GOT3 (cell line): ENCODE data around the gene CALML5.

ENCODE experiments used
- DNase-seq: peaks from one replicate; lab custom pipeline; 2025; ENCODE audit warnings: mixed read lengths; lab: John Stamatoyannopoulos, UW

CALML5 gene

GRCh38 chr10:5515948-5516761 lies 16.8 kb upstream of the CALML5 start:
- DNase-seq: no peak

- DNase-seq: no peak
Measured at GRCh38 chr10:5514226-5514850, 15.0 kb upstream of the CALML5 start.

- no peak for DNase-seq
Measured at GRCh38 chr10:5512881-5513612, 13.7 kb upstream of the CALML5 start.

- DNase-seq: no peak
Measured at GRCh38 chr10:5512331-5512730, 13.0 kb upstream of the CALML5 start.

GRCh38 chr10:5511885-5512280 lies 12.5 kb upstream of the CALML5 start:
- DNase-seq: no peak

- no peak for DNase-seq
Measured at GRCh38 chr10:5511231-5511884, 12.0 kb upstream of the CALML5 start.

- DNase-seq: no peak
Measured at GRCh38 chr10:5510281-5511072, 11.1 kb upstream of the CALML5 start.

GRCh38 chr10:5509691-5510090 lies 10.3 kb upstream of the CALML5 start:
- no peak for DNase-seq

GRCh38 chr10:5509236-5509635 lies 9.9 kb upstream of the CALML5 start:
- no peak for DNase-seq

GRCh38 chr10:5508786-5509185 lies 9.4 kb upstream of the CALML5 start:
- no peak for DNase-seq

- no peak for DNase-seq
Measured at GRCh38 chr10:5508161-5508604, 8.8 kb upstream of the CALML5 start.

GRCh38 chr10:5507649-5508131 lies 8.3 kb upstream of the CALML5 start:
- no peak for DNase-seq

- DNase-seq: no peak
Measured at GRCh38 chr10:5506751-5507648, 7.6 kb upstream of the CALML5 start.

- no peak for DNase-seq
Measured at GRCh38 chr10:5506246-5506645, 6.9 kb upstream of the CALML5 start.

GRCh38 chr10:5504146-5505072 lies 5.0 kb upstream of the CALML5 start:
- DNase-seq: no peak

- no peak for DNase-seq
Measured at GRCh38 chr10:5503477-5503835, 4.1 kb upstream of the CALML5 start.

- no peak for DNase-seq
Measured at GRCh38 chr10:5502571-5503476, 3.5 kb upstream of the CALML5 start.

- DNase-seq: no peak
Measured at GRCh38 chr10:5502061-5502521, 2.7 kb upstream of the CALML5 start.
